GM21528 (cell line): Measurements from ENCODE around the gene HLA-DMA.

ENCODE experiments used
- ATAC-seq: cut with Tn5 transposase; IDR thresholded peaks from one replicate; pipeline ENCODE4 v1.9.1; 2021; ENCODE audit warnings: mild to moderate bottlenecking, moderate library complexity; ENCODE audit not compliant: unreplicated experiment, low FRiP score

HLA-DMA gene

GRCh38 chr6:32935551-32936238, 17.2 kb downstream of the HLA-DMA start:
- ATAC-seq: no peak

DNA sequence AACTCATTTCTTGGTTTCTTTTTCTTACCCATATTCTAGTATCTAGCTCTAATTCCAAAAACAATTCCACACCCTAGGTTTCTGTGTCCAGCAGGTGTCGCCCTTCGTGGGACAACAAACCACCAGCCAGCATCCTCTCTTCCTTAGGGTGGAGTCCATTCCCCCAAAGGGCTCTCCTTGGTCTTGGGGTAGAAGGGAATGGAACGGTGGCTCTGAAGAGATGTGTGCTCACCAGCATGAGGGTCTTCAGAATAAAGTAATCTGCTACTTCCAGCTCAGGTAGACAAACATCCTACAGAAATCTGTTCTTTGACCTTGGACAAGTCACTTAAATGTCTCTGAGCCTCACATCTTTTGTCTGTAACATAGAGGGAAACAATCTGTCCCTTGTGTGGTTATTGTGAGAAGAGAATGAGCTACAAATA, 19.2 kb downstream of the HLA-DMA start:
- ATAC-seq: no peak

DNA sequence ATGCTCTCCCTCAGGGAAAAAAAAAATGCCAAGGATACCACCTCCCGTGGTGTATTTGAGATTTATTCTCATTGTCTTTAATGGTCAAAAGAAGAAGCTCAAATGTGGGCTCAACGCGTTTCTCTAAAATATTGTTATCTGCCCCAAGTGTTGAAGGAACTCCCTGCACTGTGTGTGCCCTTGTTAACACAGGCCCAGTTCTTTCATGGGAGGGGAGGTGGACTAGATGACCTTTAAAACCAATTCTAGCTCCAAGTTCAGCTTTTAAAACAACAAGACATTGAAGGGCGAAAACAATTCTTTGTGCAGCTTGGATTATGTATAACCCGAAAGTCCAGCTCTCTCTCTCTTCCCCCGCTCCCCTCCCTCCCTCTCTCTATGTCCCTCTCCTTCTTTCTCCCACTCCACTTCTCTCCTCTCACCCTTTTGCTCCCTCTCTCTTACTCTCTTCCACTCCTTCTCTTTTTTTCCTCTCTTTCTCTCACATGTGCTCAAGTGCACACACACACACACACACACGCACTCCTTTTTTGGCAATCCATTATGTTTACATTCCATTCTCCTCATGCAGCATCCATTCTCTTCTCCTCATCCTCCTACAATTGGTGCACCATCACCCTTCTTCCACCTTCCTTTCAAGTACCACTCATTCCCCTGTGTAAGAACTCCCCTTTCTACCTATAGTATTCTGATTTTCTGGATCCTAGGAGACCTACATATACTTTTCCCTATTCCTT, 20.6 kb downstream of the HLA-DMA start:
- ATAC-seq: no peak

DNA sequence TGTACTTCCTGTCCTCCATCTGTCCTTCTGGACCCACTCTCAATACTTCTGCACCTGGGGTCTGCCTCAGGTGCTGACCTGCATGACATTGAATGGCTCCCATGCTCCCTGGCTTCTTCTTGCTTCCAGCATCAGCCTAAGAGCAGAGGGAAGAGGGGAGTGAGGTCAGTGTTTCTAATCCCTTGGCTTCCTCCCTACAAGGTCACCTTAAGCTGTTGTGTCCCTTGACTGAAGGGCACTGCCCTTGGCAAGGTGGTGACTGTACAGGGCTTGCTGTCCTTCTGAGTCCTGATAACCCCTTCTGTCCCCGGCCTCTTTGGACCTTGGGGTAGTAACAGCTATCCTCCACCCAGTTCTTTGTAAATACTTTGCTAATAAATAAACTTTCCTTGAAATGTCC, 21.7 kb downstream of the HLA-DMA start:
- no peak for ATAC-seq

GRCh38 chr6:32922083-32922482, 30.8 kb downstream of the HLA-DMA start:
- ATAC-seq: no peak

GRCh38 chr6:32920715-32921114, 32.2 kb downstream of the HLA-DMA start:
- no peak for ATAC-seq

DNA sequence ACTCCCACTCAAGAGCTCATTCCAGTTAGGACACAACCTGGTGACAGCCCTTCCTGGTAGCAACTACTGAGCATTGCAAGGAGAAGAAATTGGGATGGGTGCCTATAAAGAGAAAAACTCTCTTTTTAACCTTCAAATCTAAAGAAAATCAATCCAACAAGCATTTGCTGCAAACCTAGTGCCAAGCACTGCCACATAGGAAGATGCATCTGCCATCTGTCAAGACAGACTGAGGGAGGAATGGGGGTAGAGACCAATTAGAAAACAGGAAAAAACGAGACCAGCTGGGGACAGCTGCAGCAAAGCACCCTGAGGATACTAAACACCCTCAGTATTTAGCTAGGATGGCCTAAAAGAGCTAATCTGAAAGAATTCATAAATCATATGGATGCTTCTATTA, 39.9 kb downstream of the HLA-DMA start:
- no peak for ATAC-seq

- ATAC-seq: no peak
Observed at GRCh38 chr6:32908897-32909296, 44.0 kb downstream of the HLA-DMA start.

GRCh38 chr6:32906539-32906938, 46.4 kb downstream of the HLA-DMA start:
- no peak for ATAC-seq

DNA sequence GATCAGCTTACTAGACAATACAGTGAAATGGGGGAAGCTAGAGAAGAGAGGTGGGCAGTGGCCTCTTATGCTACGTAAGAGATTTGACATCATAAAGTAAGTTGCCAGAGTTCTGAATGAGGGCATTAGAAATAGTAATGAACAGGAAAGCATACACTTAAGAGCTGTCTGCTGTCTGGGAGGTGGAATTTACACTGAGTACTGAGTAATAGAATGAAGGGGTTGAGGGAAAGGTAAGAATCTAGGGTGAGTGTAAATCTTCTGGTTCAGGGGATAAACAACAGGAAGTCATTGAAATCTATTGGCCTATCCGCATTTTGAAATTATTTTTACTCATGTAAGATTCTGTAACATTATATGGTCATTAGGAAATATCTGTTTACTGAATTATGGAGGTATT, 47.8 kb downstream of the HLA-DMA start:
- no peak for ATAC-seq

DNA sequence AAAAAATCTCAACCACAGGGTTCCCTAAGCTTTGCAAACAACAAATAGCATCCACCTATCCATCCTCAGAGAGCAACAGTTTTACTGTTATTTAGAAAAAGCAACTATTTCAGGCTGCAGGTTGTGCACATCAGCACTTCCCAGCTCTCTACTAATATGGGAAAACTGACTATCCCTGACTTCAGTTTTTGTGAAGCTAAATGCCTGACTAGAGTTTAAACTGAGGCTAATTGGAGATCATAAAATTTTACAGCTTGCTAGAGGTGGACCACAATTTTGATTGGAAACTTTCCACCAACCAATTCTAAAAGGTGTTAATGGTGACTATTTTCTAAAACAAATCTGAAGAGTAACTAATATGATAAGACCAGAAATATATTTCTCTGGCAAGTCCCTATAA, 48.9 kb downstream of the HLA-DMA start:
- ATAC-seq: no peak
